GM12872 (cell line): ENCODE data around the gene TSPAN12.

Source experiments
- TF ChIP-seq, protein P1 (sequence below): IDR thresholded peaks from 3 replicates; pipeline ENCODE4 v1.5.1; 2011; ENCODE audit warnings: low read depth, mild to moderate bottlenecking, low read length, moderate library complexity; ENCODE audit not compliant: insufficient read depth

TSPAN12 gene

GRCh38 chr7:120785095-120785494 lies 72.8 kb downstream of the TSPAN12 start:
- TF ChIP-seq, protein P1, sequence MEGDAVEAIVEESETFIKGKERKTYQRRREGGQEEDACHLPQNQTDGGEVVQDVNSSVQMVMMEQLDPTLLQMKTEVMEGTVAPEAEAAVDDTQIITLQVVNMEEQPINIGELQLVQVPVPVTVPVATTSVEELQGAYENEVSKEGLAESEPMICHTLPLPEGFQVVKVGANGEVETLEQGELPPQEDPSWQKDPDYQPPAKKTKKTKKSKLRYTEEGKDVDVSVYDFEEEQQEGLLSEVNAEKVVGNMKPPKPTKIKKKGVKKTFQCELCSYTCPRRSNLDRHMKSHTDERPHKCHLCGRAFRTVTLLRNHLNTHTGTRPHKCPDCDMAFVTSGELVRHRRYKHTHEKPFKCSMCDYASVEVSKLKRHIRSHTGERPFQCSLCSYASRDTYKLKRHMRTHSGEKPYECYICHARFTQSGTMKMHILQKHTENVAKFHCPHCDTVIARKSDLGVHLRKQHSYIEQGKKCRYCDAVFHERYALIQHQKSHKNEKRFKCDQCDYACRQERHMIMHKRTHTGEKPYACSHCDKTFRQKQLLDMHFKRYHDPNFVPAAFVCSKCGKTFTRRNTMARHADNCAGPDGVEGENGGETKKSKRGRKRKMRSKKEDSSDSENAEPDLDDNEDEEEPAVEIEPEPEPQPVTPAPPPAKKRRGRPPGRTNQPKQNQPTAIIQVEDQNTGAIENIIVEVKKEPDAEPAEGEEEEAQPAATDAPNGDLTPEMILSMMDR: no peak

DNA sequence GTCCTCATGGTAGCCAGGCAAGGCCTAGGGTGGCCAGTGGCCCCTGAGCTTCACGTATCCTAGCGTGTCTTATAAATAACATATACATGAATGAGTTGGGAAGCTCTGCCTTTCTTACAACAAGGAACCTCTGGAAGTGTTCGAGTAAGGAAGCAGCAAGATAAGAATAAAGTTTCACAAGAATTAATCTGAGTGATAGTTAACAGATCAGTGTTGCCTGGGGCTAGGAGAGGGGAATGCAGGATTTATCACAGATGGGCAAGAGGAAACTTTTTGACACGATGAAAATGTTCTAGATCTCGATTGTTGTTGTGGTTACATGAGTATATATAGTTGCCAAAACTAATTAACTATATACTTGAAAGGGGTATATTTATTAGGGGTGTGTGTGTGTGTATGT lies 74.2 kb downstream of the TSPAN12 start:
- TF ChIP-seq, protein P1: no peak

DNA sequence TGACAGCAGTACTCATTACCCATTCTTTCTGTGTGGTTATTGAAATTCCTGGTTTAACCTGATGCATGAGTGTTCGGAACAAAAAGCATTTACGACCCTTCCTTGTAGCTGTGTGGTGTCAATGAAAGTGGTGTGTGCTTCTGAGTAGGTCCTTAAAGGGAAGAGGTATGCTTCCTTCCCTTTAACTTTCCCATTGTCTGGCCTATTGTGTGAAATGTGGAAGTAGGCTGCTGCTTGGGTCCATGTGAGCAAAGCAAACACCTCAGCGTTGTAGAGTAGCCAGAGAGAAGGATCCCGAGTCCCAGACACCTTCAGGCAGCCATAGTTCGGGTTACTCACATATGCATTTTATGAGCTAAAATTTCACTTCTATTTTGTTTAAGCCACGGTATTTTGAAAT lies 74.7 kb downstream of the TSPAN12 start:
- TF ChIP-seq, protein P1: no peak

DNA sequence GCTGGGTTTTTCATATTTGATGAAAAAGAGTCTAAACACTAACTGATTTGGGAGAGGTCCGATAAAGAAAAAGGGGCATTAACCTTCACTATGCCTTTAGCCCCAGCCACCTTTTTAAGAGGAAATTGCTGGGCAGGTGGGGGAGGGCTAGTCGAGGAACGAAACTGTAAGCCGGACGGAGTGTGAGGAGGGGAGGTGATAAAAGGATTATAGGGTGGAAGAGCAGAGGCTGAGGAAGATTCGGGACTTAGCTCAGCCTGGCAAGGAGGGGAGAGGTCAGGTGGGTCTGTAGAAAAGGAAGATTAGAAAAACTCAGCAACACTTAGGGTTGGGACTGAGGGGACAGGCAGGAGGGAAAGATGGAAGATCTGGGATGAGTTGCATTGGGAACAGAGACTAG lies 77.0 kb downstream of the TSPAN12 start:
- TF ChIP-seq, protein P1: no peak

DNA sequence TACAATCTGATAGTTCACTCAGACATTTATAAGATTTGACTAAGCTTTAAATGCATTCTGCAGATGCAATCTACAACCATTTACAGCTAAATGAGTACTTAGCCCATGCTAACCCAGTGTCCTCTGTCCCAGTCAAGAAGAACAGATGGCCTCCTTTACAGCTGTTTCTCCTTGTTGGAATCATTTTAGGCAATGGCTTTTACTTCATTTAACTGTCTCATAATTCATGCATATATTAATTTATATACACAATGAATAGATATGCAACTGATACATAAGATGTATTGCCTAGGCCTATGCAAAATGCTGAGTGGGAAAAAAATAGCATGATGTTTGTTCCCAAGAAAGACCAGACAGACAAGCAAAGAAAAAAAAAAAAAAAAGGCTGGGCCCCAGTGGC lies 82.2 kb downstream of the TSPAN12 start:
- TF ChIP-seq, protein P1: no peak

DNA sequence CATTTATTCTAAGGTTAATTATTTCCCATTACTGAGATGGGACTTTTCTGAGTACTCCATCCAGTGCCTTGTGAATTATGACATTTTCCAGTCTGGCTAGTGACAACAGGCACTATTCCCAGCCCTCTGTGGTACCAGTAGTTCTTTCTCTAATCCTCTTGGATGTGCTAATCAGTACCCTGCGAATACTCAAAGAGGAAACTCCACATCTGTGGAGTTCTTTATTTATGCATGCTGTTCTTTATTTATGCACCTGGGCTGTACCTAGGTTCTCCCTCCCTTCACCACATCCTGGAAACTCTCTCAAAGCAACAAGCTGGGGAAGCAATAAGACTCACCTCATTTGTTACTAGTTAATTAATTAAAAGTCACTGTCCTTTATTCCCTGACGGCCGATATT lies 83.5 kb downstream of the TSPAN12 start:
- TF ChIP-seq, protein P1: no peak

GRCh38 chr7:120770206-120770605 lies 87.7 kb downstream of the TSPAN12 start:
- TF ChIP-seq, protein P1: no peak

- TF ChIP-seq, protein P1: no peak
Measured at GRCh38 chr7:120760851-120761250, 97.1 kb downstream of the TSPAN12 start.
